Transverse colon (tissue), 4 donors: ENCODE measurements around the gene ZDHHC17.

Experiments used
- CTCF ChIP-seq, 5 experiments: fragments of 200-600 bp in 3 of 5; fragments of 450-650 bp in 2 of 5; sonication (generic) in 3 of 5; IDR thresholded peaks; 1 replicate in 2 of 5; 2 replicates in 3 of 5; pipeline ENCODE4 v1.5.1; 2016 to 2017; ENCODE audit warnings: antibody characterized with exemption in 5 of 5, inconsistent platforms in 3 of 5, mild to moderate bottlenecking in 2 of 5, moderate library complexity in 1 of 5
- POLR2AphosphoS5 ChIP-seq, 3 donors: sonication (generic); formaldehyde crosslinking; IDR thresholded peaks; one replicate each; pipeline ENCODE4 v1.6.1; 2016; ENCODE audit warnings: antibody characterized with exemption in 3 of 3

GRCh38 chr12:76890151-76891143 lies 126.5 kb downstream of the ZDHHC17 start:
- TF ChIP-seq CTCF (IDR thresholded peaks at IDR 0.05) (no peak), POLR2AphosphoS5 (IDR thresholded peaks at IDR 0.05) (no peak)
